ENCODE results near the gene LRMDA.

Gene LRMDA

GRCh38 chr10:75613685-75614504 is 182.5 kb downstream of the LRMDA start (continued):
- TF ChIP-seq PATZ1 (tag by site-specific recombination; IDR thresholded peaks at IDR 0.05) (peak; percentile 52; the same call in 1 of the 2 replicates), IKZF3 (tag by site-specific recombination; IDR thresholded peaks at IDR 0.05) (peak; percentile 100), ELK4 (IDR thresholded peaks at IDR 0.05; ENCODE audit: borderline replicate concordance, low read depth, low read length) (no peak), ZEB2 (tag by site-specific recombination; IDR thresholded peaks at IDR 0.05) (peak; percentile 96), ZNF324 (tag by site-specific recombination; IDR thresholded peaks at IDR 0.05) (peak; percentile 59; the same call in 1 of the 2 replicates), ZNF658 (tag by site-specific recombination; IDR thresholded peaks at IDR 0.05) (no peak), INSM2 (tag by site-specific recombination; IDR thresholded peaks at IDR 0.05) (peak; percentile 89), ZBTB8A (tag by site-specific recombination; IDR thresholded peaks at IDR 0.05) (peak; percentile 80), ZNF513 (tag by site-specific recombination; IDR thresholded peaks at IDR 0.05) (peak; percentile 67; the same call in 1 of the 2 replicates), TCF7L2 (IDR thresholded peaks at IDR 0.05; ENCODE audit: borderline replicate concordance, low read depth, low read length) (peak; percentile 100), ZNF10 (tag by site-specific recombination; IDR thresholded peaks at IDR 0.05) (peak; percentile 80), ZNF423 (tag by site-specific recombination; IDR thresholded peaks at IDR 0.05) (peak; percentile 70; the same call in 1 of the 2 replicates), ZNF24 (tag by site-specific recombination; IDR thresholded peaks at IDR 0.05) (peak; percentile 77), ZNF561 (tag by site-specific recombination; IDR thresholded peaks at IDR 0.05; ENCODE audit: borderline replicate concordance) (peak; percentile 82), KLF16 (tag by site-specific recombination; IDR thresholded peaks at IDR 0.05) (peak; percentile 67), SP7 (tag by site-specific recombination; IDR thresholded peaks at IDR 0.05) (peak; percentile 99), ZNF623 (tag by site-specific recombination; IDR thresholded peaks at IDR 0.05) (peak; percentile 13; the same call in 1 of the 2 replicates), ZNF704 (tag by site-specific recombination; IDR thresholded peaks at IDR 0.05) (no peak), GLI2 (tag by site-specific recombination; IDR thresholded peaks at IDR 0.05; ENCODE audit: borderline replicate concordance, low read depth) (peak; percentile 99), ZNF768 (tag by site-specific recombination; IDR thresholded peaks at IDR 0.05) (no peak), SCRT1 (tag by site-specific recombination; IDR thresholded peaks at IDR 0.05; ENCODE audit: borderline replicate concordance) (peak; percentile 67), ZNF2 (tag by site-specific recombination; IDR thresholded peaks at IDR 0.05) (peak; percentile 84), FEZF1 (tag by site-specific recombination; IDR thresholded peaks at IDR 0.05) (peak; percentile 100), SP2 (tag by site-specific recombination; IDR thresholded peaks at IDR 0.05) (peak; percentile 42; the same call in 1 of the 2 replicates), ZBTB26 (tag by site-specific recombination; optimal IDR thresholded peaks at IDR 0.05) (no peak), PRDM6 (tag by site-specific recombination; IDR thresholded peaks at IDR 0.05) (peak; percentile 99), ZNF221 (tag by site-specific recombination; IDR thresholded peaks at IDR 0.05; ENCODE audit: borderline replicate concordance) (no peak; the same call in 1 of the 2 replicates), ZFHX2 (tag by site-specific recombination; conservative IDR thresholded peaks at IDR 0.05) (0 out of 2 replicates have a peak, but pooled peaks have one; percentile 16), ZNF596 (tag by site-specific recombination; IDR thresholded peaks at IDR 0.05) (peak; percentile 89)
